OCI-LY1 (cell line): ENCODE data around the gene AKAP13.

Source experiments
- H2AFZ ChIP-seq: fragments of 200-600 bp; sonication (generic), shearing (Covaris generic); 2 replicates; pipeline ENCODE4 v1.6.0; 2014; ENCODE audit warnings: antibody characterized with exemption, mild to moderate bottlenecking, low read length
- H3F3A ChIP-seq: fragments of 200-600 bp; sonication (generic), shearing (Covaris generic); 2 replicates; pipeline ENCODE4 v1.6.0; 2014; ENCODE audit warnings: mild to moderate bottlenecking, antibody characterized with exemption, low read length, moderate library complexity; ENCODE audit not compliant: insufficient read depth
- H3K27ac ChIP-seq: fragments of 200-600 bp; sonication (generic); 2 replicates; pipeline ENCODE4 v1.5.1; 2014; ENCODE audit warnings: low read length, mixed run types, mild to moderate bottlenecking, low read depth; ENCODE audit not compliant: poor library complexity, severe bottlenecking
- H3K27me3 ChIP-seq: fragments of 200-600 bp; sonication (generic); 2 replicates; pipeline ENCODE4 v1.6.0; 2014; ENCODE audit warnings: antibody characterized with exemption, mild to moderate bottlenecking, low read length, moderate library complexity; ENCODE audit not compliant: insufficient read depth
- H3K36me3 ChIP-seq: fragments of 200-600 bp; sonication (generic); 2 replicates; pipeline ENCODE4 v1.6.1; 2014; ENCODE audit warnings: mild to moderate bottlenecking, antibody characterized with exemption, low read length, moderate library complexity, mixed read lengths; ENCODE audit not compliant: insufficient read depth
- H3K4me1 ChIP-seq: fragments of 200-600 bp; sonication (generic); 2 replicates; pipeline ENCODE4 v1.5.1; 2014; ENCODE audit warnings: mild to moderate bottlenecking, low read length, moderate library complexity; ENCODE audit not compliant: insufficient read depth, severe bottlenecking
- H3K4me2 ChIP-seq: fragments of 200-600 bp; sonication (generic), shearing (Covaris generic); 2 replicates; pipeline ENCODE4 v1.6.1; 2014; ENCODE audit warnings: low read length
- H3K4me3 ChIP-seq: fragments of 200-600 bp; sonication (generic); 2 replicates; pipeline ENCODE4 v1.5.1; 2014; ENCODE audit warnings: low read length, low read depth, mild to moderate bottlenecking, mixed read lengths; ENCODE audit not compliant: poor library complexity, severe bottlenecking
- H3K79me2 ChIP-seq: fragments of 200-600 bp; shearing (Covaris generic); 2 replicates; pipeline ENCODE4 v1.6.1; 2016; ENCODE audit warnings: mixed run types, low read length, mixed read lengths; ENCODE audit not compliant: insufficient read depth
- H3K9ac ChIP-seq: fragments of 200-600 bp; sonication (generic), shearing (Covaris generic); 2 replicates; pipeline ENCODE4 v1.6.1; 2014; ENCODE audit warnings: mild to moderate bottlenecking, low read length, mixed read lengths
- H3K9me2 ChIP-seq: fragments of 200-600 bp; sonication (generic), shearing (Covaris generic); 2 replicates; pipeline ENCODE4 v1.6.1; 2014; ENCODE audit warnings: low read depth, mild to moderate bottlenecking, low read length, mixed read lengths
- H3K9me3 ChIP-seq: fragments of 200-600 bp; shearing (Covaris generic); 2 replicates; pipeline ENCODE4 v1.6.1; 2014; ENCODE audit warnings: low read length, mixed read lengths
- H4K20me1 ChIP-seq: fragments of 200-600 bp; sonication (generic), shearing (Covaris generic); 2 replicates; pipeline ENCODE4 v1.6.0; 2016; ENCODE audit warnings: mild to moderate bottlenecking, low read length; ENCODE audit not compliant: insufficient read depth
- EZH2 ChIP-seq: fragments of 200-600 bp; sonication (generic), shearing (Covaris generic); IDR thresholded peaks from 2 replicates; pipeline ENCODE4 v1.8.0; 2017; ENCODE audit warnings: borderline replicate concordance, mixed run types, mild to moderate bottlenecking, antibody characterized with exemption, low read length, moderate library complexity, mixed read lengths
- TF ChIP-seq, protein P1 (sequence below): fragments of 200-600 bp; sonication (generic), shearing (Covaris generic); IDR thresholded peaks from 2 replicates; pipeline ENCODE4 v1.5.1; 2017; ENCODE audit warnings: mild to moderate bottlenecking, antibody characterized with exemption, low read length, moderate library complexity, mixed read lengths

Gene AKAP13

DNA sequence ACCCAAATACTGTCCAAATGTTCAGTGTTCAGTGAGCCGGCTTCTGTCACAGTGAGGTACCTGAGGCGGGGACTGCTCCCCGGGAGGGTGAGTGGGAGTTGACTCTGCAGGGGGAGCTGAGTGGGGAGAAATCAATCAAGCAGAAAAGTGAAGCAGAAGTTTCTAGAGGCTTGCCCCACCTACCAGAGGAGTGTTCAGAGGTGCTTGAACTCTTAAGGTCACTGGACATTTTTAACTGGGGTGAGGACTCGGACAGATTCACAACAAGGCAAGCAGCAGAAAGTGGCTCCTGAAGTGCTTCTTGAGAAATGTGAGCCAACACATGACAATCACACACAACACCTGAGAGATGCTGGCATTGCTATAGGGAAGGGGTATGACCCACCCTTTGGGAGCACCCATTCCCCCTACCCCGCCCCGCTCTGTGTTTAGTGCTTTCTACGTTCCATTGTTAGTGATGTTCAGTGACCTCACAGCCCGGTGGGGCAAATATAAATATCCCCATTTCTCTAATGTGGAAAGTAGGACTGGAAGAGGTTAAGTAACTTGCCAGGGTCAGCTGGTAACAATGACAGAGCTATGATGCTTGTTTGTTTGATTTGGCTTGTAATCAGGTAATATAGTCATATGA, 48.6 kb upstream of the AKAP13 start:
- no peaks in the 10 kb centered on the region for H3K27me3 ChIP-seq
- H3K4me2 ChIP-seq = peak overlapping the region; percentile 89
- H3K9me2 ChIP-seq = no peaks in the 10 kb centered on the region

DNA sequence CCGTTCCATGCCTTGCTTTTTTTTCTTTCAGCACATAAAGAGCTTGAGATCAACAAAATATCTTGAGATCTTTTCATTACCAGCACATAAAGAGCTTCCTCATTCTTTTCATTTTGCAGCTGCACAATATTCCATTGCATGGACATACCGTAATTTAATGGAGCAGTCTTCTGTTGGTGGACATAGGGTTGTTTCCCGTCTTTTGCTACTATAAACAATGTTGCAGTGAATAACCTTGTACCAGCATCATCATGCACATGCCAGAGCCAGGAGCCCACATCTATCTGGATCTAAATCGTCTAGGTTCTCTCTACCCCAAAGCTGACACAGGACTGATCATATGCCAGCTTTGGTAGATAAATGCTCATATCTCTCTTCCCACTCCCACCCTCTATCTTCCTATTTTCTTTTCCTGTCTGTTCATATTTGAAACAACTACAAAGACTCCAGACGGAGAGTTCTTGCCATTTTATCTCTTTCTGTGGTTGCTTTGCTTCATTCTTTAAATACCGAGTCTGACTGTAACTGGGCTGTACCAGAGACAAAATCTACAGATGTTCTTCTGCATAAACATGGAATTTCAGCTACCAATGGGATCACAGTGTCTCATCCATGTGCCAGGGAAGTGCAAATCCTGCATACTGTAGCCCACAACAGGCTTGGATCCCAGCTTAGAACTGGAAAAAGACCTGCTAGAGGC, 47.1 kb upstream of the AKAP13 start:
- no peak overlapping the region for H2AFZ ChIP-seq
- no peaks in the 10 kb centered on the region for H3K9me2 ChIP-seq
- H4K20me1 ChIP-seq = no peaks in the 10 kb centered on the region
- no peak overlapping the region for H3K27ac ChIP-seq
- H3K27me3 ChIP-seq = no peaks in the 10 kb centered on the region
- H3K36me3 ChIP-seq = no peaks in the 10 kb centered on the region
- TF ChIP-seq, protein P1, sequence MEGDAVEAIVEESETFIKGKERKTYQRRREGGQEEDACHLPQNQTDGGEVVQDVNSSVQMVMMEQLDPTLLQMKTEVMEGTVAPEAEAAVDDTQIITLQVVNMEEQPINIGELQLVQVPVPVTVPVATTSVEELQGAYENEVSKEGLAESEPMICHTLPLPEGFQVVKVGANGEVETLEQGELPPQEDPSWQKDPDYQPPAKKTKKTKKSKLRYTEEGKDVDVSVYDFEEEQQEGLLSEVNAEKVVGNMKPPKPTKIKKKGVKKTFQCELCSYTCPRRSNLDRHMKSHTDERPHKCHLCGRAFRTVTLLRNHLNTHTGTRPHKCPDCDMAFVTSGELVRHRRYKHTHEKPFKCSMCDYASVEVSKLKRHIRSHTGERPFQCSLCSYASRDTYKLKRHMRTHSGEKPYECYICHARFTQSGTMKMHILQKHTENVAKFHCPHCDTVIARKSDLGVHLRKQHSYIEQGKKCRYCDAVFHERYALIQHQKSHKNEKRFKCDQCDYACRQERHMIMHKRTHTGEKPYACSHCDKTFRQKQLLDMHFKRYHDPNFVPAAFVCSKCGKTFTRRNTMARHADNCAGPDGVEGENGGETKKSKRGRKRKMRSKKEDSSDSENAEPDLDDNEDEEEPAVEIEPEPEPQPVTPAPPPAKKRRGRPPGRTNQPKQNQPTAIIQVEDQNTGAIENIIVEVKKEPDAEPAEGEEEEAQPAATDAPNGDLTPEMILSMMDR = no peak
- TF ChIP-seq EZH2 = no peak
- H3K4me2 ChIP-seq = no peak overlapping the region
- H3F3A ChIP-seq = 0 out of 2 replicates have a peak, but pooled peaks cover 3% of the 10 kb centered on the region
- H3K9me3 ChIP-seq = no peaks in the 10 kb centered on the region
- no peak overlapping the region for H3K4me3 ChIP-seq
- H3K79me2 ChIP-seq = no peaks in the 10 kb centered on the region
- no peak overlapping the region for H3K9ac ChIP-seq
- peaks cover 39% of the 10 kb centered on the region for H3K4me1 ChIP-seq

More for the DNA sequence above, 48.6 kb upstream of the AKAP13 start:
- Histone ChIP-seq H3K36me3 (no peaks in the 10 kb centered on the region), H3K27ac (peak overlapping the region; percentile 98), H3K4me3 (peak overlapping the region; percentile 59), H2AFZ (peak overlapping the region; percentile 9; the same call in 1 of the 2 replicates), H3K9ac (peak overlapping the region; percentile 65), H3K9me3 (no peaks in the 10 kb centered on the region), H3K4me1 (peaks cover 54% of the 10 kb centered on the region), H3K79me2 (no peaks in the 10 kb centered on the region), H3F3A (0 out of 2 replicates have a peak, but pooled peaks cover 3% of the 10 kb centered on the region), H4K20me1 (no peaks in the 10 kb centered on the region)
- TF ChIP-seq, protein P1 = no peak
- TF ChIP-seq EZH2 = no peak

GRCh38 chr15:85334241-85334640, 46.2 kb upstream of the AKAP13 start:
- Histone ChIP-seq H3K9ac (no peak overlapping the region), H3K9me3 (no peaks in the 10 kb centered on the region), H3K4me3 (no peak overlapping the region), H3K79me2 (no peaks in the 10 kb centered on the region), H3K27me3 (no peaks in the 10 kb centered on the region), H3K36me3 (no peaks in the 10 kb centered on the region), H3K4me2 (no peak overlapping the region), H2AFZ (no peak overlapping the region), H3K4me1 (peaks cover 30% of the 10 kb centered on the region), H4K20me1 (no peaks in the 10 kb centered on the region), H3K27ac (no peak overlapping the region), H3F3A (0 out of 2 replicates have a peak, but pooled peaks cover 3% of the 10 kb centered on the region), H3K9me2 (no peaks in the 10 kb centered on the region)
- TF ChIP-seq EZH2 = no peak
- TF ChIP-seq, protein P1 = no peak
